GM19324 (cell line): ENCODE results near the gene MYT1.
"Not testable (repeated sequence)": the region's sequence is repeated elsewhere in the genome, so short reads cannot be mapped to it uniquely, and the experiment has no call there.

ENCODE experiments used
- ATAC-seq: cut with Tn5 transposase; IDR thresholded peaks from one replicate; pipeline ENCODE4 v1.9.1; 2021; ENCODE audit warnings: mild to moderate bottlenecking, moderate library complexity; ENCODE audit not compliant: unreplicated experiment, low FRiP score

MYT1 gene

GRCh38 chr20:64166721-64167615 lies 2.7 kb downstream of the MYT1 start:
- ATAC-seq: no peak

- ATAC-seq: no peak
Measured at GRCh38 chr20:64167676-64168075, 3.4 kb downstream of the MYT1 start.

- no peak for ATAC-seq
Measured at GRCh38 chr20:64168381-64169090, 4.3 kb downstream of the MYT1 start.

GRCh38 chr20:64169091-64169560 lies 4.9 kb downstream of the MYT1 start:
- no peak for ATAC-seq

- no peak for ATAC-seq
Measured at GRCh38 chr20:64171211-64171610, 7.0 kb downstream of the MYT1 start.

GRCh38 chr20:64173116-64173515 lies 8.9 kb downstream of the MYT1 start:
- no peak for ATAC-seq

GRCh38 chr20:64176551-64176950 lies 12.3 kb downstream of the MYT1 start:
- ATAC-seq: no peak

GRCh38 chr20:64176971-64177370 lies 12.7 kb downstream of the MYT1 start:
- ATAC-seq: no peak

- ATAC-seq: no peak
Measured at GRCh38 chr20:64177384-64177783, 13.1 kb downstream of the MYT1 start.

- no peak for ATAC-seq
Measured at GRCh38 chr20:64177787-64178186, 13.5 kb downstream of the MYT1 start.

- not testable (repeated sequence) for ATAC-seq
Measured at GRCh38 chr20:64178925-64179324, 14.7 kb downstream of the MYT1 start.

- no peak for ATAC-seq
Measured at GRCh38 chr20:64179805-64180204, 15.6 kb downstream of the MYT1 start.

GRCh38 chr20:64180673-64181072 lies 16.4 kb downstream of the MYT1 start:
- no peak for ATAC-seq

GRCh38 chr20:64181391-64181790 lies 17.1 kb downstream of the MYT1 start:
- no peak for ATAC-seq

- ATAC-seq: no peak
Measured at GRCh38 chr20:64182146-64182865, 18.1 kb downstream of the MYT1 start.

- ATAC-seq: no peak
Measured at GRCh38 chr20:64183313-64183712, 19.1 kb downstream of the MYT1 start.

GRCh38 chr20:64184795-64185194 lies 20.5 kb downstream of the MYT1 start:
- no peak for ATAC-seq

- no peak for ATAC-seq
Measured at GRCh38 chr20:64185276-64185900, 21.1 kb downstream of the MYT1 start.

GRCh38 chr20:64186071-64186598 lies 21.9 kb downstream of the MYT1 start:
- no peak for ATAC-seq

- not testable (repeated sequence) for ATAC-seq
Measured at GRCh38 chr20:64187213-64187612, 23.0 kb downstream of the MYT1 start.
